Gastrocnemius medialis (tissue), 4 donors: ENCODE data around the gene DCBLD1. TPM values are rescaled to one million over a fixed set of nuclear protein-coding genes. Genes with fewer than 3 reads are reported as not detected.

Source experiments
- ATAC-seq, 2 donors: fragments of 150-250 bp; one replicate each; pipeline ENCODE4 v1.9.1; 2016
- DNase-seq, 2 donors: peaks; one replicate each; pipeline ENCODE4 v3.0.0-alpha.2; 2019
- H3K27ac ChIP-seq, 4 donors: fragments of 200-600 bp; sonication (generic); 1 replicate in 1 of 4; 2 replicates in 3 of 4; pipeline ENCODE4 v1.5.1; 2016 to 2018; ENCODE audit warnings: mild to moderate bottlenecking in 2 of 4, moderate library complexity in 1 of 4
- H3K27me3 ChIP-seq, 3 donors: fragments of 200-600 bp; sonication (generic) in 2 of 3; 1 replicate in 1 of 3; 2 replicates in 2 of 3; pipeline versions ENCODE4 v1.5.1 to v1.6.0; 2016 to 2019; ENCODE audit warnings: mild to moderate bottlenecking in 1 of 3, moderate library complexity in 1 of 3
- H3K36me3 ChIP-seq, 2 donors: fragments of 200-600 bp; sonication (generic) in 1 of 2; one replicate each; pipeline ENCODE4 v1.5.1; 2017 to 2018
- H3K4me1 ChIP-seq, 2 donors: fragments of 200-600 bp; sonication (generic) in 1 of 2; one replicate each; pipeline ENCODE4 v1.5.1; 2016 to 2017; ENCODE audit warnings: mild to moderate bottlenecking in 2 of 2
- H3K4me3 ChIP-seq, 4 donors: fragments of 200-600 bp; sonication (generic) in 3 of 4; 1 replicate in 1 of 4; 2 replicates in 3 of 4; pipeline ENCODE4 v1.5.1; 2016 to 2019; ENCODE audit warnings: mild to moderate bottlenecking in 2 of 4
- H3K9me3 ChIP-seq, 3 donors: fragments of 200-600 bp; sonication (generic) in 2 of 3; 1 replicate in 1 of 3; 2 replicates in 2 of 3; pipeline ENCODE4 v1.5.1; 2016 to 2019
- CTCF ChIP-seq, 5 experiments: fragments of 450-650 bp in 3 of 5; fragments of 200-600 bp in 2 of 5; sonication (generic) in 2 of 5; IDR thresholded peaks in 4 of 5; conservative IDR thresholded peaks in 1 of 5; 1 replicate in 4 of 5; 2 replicates in 1 of 5; pipeline ENCODE4 v1.5.1; 2016 to 2019; ENCODE audit warnings: antibody characterized with exemption in 5 of 5, mild to moderate bottlenecking in 3 of 5, moderate library complexity in 3 of 5
- POLR2A ChIP-seq, 2 donors: fragments of 450-650 bp; IDR thresholded peaks; one replicate each; pipeline ENCODE4 v1.6.1; 2017; ENCODE audit warnings: antibody characterized with exemption in 2 of 2, mild to moderate bottlenecking in 2 of 2, moderate library complexity in 2 of 2
- in situ Hi-C, 4 donors: fragments of 200-750 bp; cut with MboI; loops; one replicate each; pipeline versions ENCODE4 v1.15.0 to v1.8.0; 2017; ENCODE audit warnings: low sequenced_read_pairs in 4 of 4
- intact Hi-C: fragments of 100-400 bp; cut with DNase I; formaldehyde crosslinking; loops from one replicate; pipeline ENCODE4 v1.15.1; 2023; ENCODE audit warnings: low total_unique reads
- total RNA-seq, 4 donors: library from RNA; depleted of rRNA; stranded (reverse); fragments of >200 nt; gene quantifications; one replicate each; pipeline versions ENCODE4 v1.1.0 to v1.2.3, GENCODE V29; 2016

The DCBLD1 gene
- total RNA-seq, 4 donors from 2014 or later, result 4.3 to 8.1 (median 5.2) TPM

- Histone ChIP-seq H3K9me3 (no peaks in the 10 kb centered on the region), H3K27me3 (no peaks in the 10 kb centered on the region), H3K4me3 (no peak overlapping the region), H3K27ac (no peak overlapping the region), H3K4me1 (peaks cover 16% of the 10 kb centered on the region in 2 donors), H3K36me3 (no peaks in the 10 kb centered on the region)
- DNase-seq, result no peak
- in situ Hi-C loops (loop anchor here (5.0 to 25.0 kb wide), 4 partner anchors 105 to 565 kb away; no protein-coding TSS in a partner anchor), intact Hi-C loops (loop anchor here (2.0 kb wide), 1 partner anchor 104 kb away; no protein-coding TSS in a partner anchor)
- TF ChIP-seq POLR2A (IDR thresholded peaks at IDR 0.05) (no peak), CTCF (IDR thresholded peaks at IDR 0.05 in 4 of 5, conservative IDR thresholded peaks at IDR 0.05 in 1 of 5) (no peak)
- ATAC-seq, result no peak
Observed at GRCh38 chr6:117552618-117553017, 70.1 kb downstream of the DCBLD1 start.

- TF ChIP-seq POLR2A (IDR thresholded peaks at IDR 0.05) (no peak), CTCF (IDR thresholded peaks at IDR 0.05 in 4 of 5, conservative IDR thresholded peaks at IDR 0.05 in 1 of 5) (no peak)
- DNase-seq, result no peak
- no peak overlapping the region for H3K4me3 ChIP-seq
- H3K4me1 ChIP-seq, result peaks cover 14 to 16% of the 10 kb centered on the region in 2 donors
- no peak overlapping the region for H3K27ac ChIP-seq
- no peaks in the 10 kb centered on the region for H3K9me3 ChIP-seq
- in situ Hi-C loops (loop anchor here (5.0 to 25.0 kb wide), 4 partner anchors 106 to 566 kb away; no protein-coding TSS in a partner anchor), intact Hi-C loops (loop anchor here (2.0 kb wide), 1 partner anchor 104 kb away; no protein-coding TSS in a partner anchor)
- H3K36me3 ChIP-seq, result no peaks in the 10 kb centered on the region
- H3K27me3 ChIP-seq, result no peaks in the 10 kb centered on the region
- ATAC-seq, result no peak
Observed at GRCh38 chr6:117553142-117553541, 70.7 kb downstream of the DCBLD1 start.

- Histone ChIP-seq H3K36me3 (no peaks in the 10 kb centered on the region), H3K27ac (no peak overlapping the region), H3K4me1 (peaks cover 4 to 8% of the 10 kb centered on the region in 2 donors), H3K4me3 (no peak overlapping the region), H3K27me3 (no peaks in the 10 kb centered on the region), H3K9me3 (no peaks in the 10 kb centered on the region)
- DNase-seq (no peak), ATAC-seq (no peak)
- intact Hi-C loops, result no loop called here
- TF ChIP-seq CTCF (IDR thresholded peaks at IDR 0.05 in 4 of 5, conservative IDR thresholded peaks at IDR 0.05 in 1 of 5) (no peak), POLR2A (IDR thresholded peaks at IDR 0.05) (no peak)
- in situ Hi-C loops, result loop anchor here in 3 of 4 donors (5.0 to 25.0 kb wide), 3 partner anchors 111 to 568 kb away; no protein-coding TSS in a partner anchor
Observed at GRCh38 chr6:117555262-117555849, 72.9 kb downstream of the DCBLD1 start.

GRCh38 chr6:117555882-117556498, 73.5 kb downstream of the DCBLD1 start:
- no peaks in the 10 kb centered on the region for H3K27me3 ChIP-seq
- DNase-seq (no peak), ATAC-seq (peak; percentile 43 to 55)
- H3K27ac ChIP-seq, result no peak overlapping the region
- intact Hi-C loops, result loop anchor here (1.0 kb wide), 2 partner anchors 106 to 210 kb away; no protein-coding TSS in a partner anchor
- peaks cover 4 to 6% of the 10 kb centered on the region in 2 donors for H3K4me1 ChIP-seq
- TF ChIP-seq CTCF (IDR thresholded peaks at IDR 0.05 in 4 of 5, conservative IDR thresholded peaks at IDR 0.05 in 1 of 5) (peak; percentile 73 to 91 (median 86)), POLR2A (IDR thresholded peaks at IDR 0.05) (no peak)
- in situ Hi-C loops, result loop anchor here in 3 of 4 donors (5.0 to 25.0 kb wide), 3 partner anchors 111 to 569 kb away; no protein-coding TSS in a partner anchor
- no peaks in the 10 kb centered on the region for H3K36me3 ChIP-seq
- H3K9me3 ChIP-seq, result no peaks in the 10 kb centered on the region
- H3K4me3 ChIP-seq, result no peak overlapping the region
